Measurements from ENCODE around the gene CENPV.

- no peak for TF ChIP-seq CTCF (conservative IDR thresholded peaks at IDR 0.05)
- no peak for TF ChIP-seq ZFX (IDR thresholded peaks at IDR 0.05)
Measured at GRCh38 chr17:16346721-16347271, 6.5 kb downstream of the CENPV start.

Data from C4-2B (cell line).